Activated CD4-positive, alpha-beta T cell treated with anti-CD3 and anti-CD28 coated beads for 4 hours (primary cell): Measurements from ENCODE around the gene AGPAT1.
"Not testable (repeated sequence)": the region's sequence is repeated elsewhere in the genome, so short reads cannot be mapped to it uniquely, and the experiment has no call there.

Experiments used
- DNase-seq, 2 donors: peaks; one replicate each; pipeline ENCODE4 v3.0.0-alpha.2; 2020

AGPAT1 gene

DNA sequence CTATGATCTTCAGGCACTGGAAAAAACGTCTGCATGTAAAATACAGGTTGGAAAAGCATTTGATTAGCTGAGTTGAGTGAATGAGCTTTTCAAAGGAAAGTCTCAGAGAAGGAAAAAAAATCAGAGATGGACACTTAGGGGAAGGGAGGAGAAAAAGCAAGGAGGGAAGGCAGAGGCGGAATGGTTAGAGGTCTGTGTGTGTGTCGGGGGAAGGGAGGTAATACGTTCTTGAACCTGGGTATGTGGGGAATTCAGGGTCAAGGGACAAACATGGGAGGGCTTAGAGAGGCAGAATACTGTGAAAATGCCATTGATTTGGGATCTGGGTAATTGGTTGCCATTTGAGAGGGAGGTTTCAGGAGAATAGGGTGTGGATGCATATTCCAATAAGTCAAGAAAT is 29.2 kb downstream of the AGPAT1 start:
- DNase-seq = no peak

DNA sequence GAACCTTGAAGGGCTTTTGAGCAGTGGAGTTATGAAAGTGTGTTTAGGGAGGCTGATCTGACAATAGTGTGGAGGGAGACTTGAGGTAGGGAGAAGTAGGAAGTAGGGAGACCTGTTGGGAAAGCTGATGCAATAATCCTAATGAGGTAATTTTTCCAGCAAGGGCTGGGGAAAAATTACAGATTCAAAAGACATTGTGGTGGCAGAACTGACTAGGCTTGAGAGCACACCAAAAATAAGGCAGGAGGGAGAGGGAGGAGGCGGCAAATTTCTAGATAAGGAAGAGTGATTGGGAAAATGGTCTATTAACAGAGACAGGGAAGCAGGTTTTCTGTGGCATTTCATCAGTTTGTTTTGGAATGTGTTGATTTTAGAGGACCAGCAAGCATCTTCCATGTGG is 29.6 kb downstream of the AGPAT1 start:
- DNase-seq = no peak

DNA sequence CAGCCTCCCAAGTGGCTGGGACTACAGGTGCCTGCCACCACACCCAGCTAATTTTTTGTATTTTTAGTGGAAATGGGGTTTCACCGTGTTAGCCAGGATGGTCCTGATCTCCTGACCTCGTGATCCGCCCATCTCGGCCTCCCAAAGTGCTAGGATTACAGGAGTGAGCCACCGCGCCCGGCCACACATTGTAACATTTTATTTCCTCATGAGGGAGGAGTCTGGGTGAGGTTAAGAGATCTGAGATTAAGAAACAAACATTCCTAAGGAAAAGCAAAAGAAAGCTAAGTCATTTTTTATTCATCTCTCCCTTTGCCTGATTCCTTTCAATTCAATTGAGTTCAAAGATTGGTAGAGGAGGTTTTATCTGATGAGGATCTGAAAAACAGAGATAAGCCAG is 31.6 kb downstream of the AGPAT1 start:
- DNase-seq = not testable (repeated sequence)

DNA sequence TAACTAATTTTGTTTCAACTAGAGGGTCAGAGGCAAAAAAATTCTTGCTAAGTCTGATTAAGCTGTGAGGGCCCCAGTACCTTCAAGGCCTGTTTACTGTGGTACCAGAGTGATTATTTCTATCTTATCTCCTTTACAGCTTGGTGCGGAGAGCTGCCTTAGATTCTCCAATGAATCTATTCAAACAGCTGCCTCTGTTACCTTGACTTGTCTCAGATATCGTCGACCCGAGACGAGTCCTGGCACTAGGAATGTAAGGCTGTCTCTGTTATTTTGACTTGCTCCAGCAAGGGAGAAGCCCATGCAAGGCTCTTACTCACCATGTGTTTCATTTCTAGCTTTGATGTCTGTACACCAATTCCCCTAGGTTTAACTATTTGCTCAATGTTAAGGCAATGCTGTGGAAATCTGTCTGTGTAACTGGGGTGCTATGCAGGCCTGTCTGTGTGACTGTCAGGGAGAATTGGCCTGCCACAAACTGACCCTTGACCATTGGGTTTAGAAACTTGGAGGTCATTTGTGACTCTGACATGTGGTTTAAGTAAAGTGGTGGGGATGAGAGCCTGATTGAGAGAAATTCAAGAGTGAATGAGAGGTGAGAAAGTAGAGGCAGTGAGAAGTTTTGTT is 35.4 kb downstream of the AGPAT1 start:
- no peak for DNase-seq

DNA sequence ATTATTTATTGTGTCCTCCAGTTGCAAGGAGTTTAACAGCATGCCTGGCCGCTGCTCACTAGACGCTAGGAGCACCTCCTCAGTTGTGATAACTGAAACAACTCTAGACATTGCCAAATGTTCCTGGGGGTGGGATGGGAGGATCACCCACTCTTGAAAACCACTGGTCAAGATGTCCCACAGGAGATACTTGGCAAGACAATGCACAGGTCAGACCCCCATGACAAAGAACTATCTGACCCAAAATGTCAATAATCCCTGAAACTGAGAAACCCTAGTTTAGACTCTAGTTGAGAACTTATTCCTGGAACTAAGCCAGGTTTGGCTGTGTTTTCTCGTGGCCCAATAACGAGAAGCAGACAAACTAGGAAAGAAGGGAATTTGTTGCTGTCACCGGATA is 36.3 kb downstream of the AGPAT1 start:
- no peak for DNase-seq

DNA sequence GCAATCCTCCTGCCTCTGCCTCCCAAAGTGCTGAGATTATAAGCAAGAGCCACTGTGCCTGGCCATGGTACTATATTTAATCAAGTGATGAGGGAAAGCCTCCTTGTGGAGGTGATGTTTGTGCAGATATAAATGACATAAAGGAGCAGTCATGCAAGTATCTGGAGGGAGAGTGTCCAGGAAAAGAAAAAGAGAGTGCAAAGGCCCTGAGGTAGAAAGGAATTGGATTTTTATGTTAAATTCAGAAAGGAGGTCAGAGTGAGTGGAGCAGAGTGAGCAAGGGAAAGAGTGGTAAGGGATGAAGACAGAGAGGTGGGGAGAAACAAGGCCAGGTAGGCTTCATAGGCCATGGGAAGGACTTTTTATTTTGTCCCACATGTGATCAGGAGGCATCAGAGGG is 38.4 kb downstream of the AGPAT1 start:
- no peak for DNase-seq

DNA sequence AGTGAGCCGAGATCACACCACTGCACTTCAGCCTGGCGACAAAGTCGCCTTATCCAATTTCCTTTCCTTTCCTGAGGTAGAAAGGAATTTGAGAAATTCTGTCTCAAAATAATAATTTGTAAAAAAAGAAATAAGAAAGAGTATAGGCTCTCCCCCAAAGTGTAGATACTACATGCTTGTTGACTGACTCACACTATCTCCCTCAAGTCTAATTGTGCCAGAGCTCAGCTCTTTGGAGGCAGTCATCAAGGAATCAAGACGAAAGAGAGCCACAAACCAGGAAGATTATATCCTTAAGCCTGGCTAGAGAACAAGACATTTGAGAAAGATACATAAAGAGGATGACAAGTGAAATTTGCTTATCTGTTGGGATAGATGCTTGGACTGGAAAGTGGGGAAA is 42.1 kb downstream of the AGPAT1 start:
- DNase-seq = no peak

DNA sequence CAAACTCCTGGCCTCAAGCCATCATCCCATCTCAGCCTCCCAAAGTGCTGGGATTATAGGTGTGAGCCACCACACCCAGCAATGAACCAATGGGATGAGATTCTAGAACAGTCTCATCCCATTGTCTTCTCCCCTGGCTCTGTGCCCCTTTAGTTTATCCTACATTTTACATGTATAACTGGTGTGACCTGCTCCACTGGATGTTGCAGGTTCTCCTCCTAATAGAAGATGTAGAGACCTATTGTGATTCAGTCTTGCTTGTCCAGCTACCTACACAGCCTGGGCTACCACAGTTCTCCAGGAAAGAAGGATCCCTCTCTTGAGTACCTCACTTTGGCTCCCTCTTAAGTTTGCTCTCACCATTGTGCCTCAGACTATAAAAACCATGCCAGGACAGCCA is 43.8 kb downstream of the AGPAT1 start:
- no peak for DNase-seq

DNA sequence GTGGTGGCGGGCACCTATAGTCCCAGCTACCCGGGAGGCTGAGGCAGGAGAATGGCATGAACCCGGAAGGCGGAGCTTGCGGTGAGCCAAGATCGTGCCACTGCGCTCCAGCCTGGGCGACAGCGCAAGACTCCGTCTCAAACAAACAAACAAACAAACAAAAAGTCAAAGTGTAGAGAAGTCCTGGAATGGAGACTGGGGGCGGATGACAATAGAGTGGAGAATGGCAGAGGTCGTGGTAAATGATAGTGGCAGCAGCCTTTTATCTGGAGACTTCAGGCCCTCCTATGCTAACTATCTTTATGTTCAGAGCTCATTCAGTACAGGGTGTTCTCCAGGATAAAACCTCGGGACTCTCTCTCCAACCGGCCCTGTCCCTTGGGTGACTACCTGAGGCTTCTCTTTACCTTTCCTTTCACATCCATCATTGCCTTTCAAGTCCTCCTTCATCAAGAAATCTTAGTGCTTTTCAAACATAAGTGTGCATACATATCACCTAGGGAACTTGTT is 44.4 kb downstream of the AGPAT1 start:
- no peak for DNase-seq

DNA sequence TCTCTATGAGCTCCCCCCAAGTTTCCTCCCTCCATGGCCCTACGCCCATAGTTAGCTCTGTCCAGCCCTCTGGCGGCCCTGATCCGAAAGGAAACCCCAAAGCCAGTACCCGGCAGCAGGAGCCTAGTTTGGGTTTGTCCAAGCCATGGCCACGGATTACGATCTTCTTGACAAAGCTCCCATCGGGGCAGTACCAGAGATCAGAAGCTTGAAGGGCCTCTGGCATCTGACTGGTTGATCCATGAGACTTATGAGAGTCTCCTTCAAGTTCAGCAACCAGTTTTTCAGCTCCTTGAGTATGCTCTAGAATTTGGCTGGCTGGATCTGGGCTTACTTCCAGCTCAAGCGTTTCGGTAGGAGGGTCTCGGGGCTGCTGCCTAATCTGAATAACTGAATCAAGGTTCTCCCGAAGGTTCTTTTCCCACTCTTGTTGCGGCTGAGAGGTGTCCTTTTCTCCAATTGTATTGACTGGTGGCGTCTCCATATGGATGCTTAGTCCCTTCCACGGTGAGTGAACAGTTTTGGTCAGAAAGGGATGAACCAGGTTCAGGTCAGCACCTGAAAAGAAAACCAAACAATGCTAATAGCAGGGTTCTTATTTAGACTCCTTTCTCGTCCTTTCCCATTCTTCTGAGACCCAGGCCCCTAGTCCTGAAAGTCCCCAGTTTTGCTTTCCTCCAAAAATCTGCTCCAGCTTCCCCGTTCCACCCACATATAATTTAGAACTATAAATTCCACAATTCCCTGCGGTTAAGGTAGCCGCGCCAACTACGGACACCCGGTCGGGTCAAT is 46.4 kb downstream of the AGPAT1 start:
- no peak for DNase-seq

DNA sequence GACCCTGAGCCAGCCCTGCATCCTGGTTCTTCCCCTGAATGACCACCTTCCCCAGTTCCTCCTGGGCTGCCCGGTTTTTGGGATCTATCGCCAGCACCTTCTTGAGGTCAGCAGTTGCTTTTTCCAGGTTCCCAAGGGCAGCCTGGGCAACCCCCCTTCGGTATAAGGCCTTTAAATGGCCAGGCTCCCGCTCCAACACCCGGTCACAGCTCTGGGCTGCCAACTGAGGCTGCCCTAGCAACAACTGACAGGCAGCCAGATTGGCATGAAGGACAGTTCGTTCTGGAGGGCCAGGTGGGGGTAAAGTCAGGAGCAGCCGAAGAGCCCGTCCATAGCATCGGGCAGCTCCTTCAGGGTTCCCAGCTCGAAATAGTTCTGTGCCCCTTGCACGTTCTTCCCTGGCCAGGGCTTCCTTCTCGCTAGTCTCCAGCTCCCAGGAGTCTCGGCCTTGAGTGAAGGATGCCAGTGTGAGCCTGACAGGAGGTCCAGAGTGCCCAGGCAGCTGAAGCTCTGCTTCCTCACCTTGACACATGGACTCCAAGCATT is 47.1 kb downstream of the AGPAT1 start:
- no peak for DNase-seq

DNA sequence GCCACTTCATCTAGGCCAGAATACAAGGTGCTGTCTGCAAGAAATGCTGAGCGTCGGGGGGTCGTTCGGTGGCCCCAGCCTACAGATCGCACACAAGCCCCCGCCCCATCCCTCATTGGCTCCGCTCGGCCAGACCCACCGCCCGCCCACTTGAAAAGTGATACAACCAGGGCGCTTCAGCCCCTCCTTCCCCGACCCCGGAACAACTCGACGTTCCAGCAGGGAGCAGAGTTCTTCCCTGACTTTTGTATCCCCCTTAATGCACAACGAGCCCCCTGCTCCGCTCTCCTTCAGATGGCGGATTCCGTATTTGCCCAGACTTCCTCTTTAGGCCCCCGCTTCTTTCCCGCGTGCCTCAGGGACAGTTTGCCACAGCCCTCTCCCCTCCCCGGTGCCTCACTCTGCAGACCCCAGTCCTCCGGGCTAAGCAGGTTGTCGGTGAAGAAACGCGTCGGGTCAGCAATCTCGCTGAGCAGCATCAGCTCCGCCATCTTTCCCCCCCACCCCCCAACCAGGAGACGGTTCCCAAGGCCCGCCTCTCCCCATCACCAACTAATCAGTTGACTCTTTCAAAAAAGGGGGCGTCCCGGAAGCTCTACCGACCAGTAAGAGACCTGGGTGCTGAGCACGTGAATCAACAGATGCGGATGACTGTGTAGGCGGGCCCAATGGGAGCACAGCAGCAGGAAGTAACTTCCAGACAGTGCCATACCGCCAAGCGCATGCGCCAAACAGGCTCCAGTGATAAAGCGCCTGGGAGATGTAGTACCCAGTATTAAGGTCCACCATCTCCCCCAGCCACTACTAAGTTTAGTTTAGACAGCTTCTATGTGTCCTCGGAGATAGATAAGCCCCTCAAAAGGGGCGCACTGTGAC is 47.9 kb downstream of the AGPAT1 start, which contains the start of gene ATF6B:
TSS of gene ATF6B (minus strand) at position 530 of the 876 bp plus-strand sequence. CDS start at position 491, 39 bp downstream.
- DNase-seq = peak; percentile 96 to 99

DNA sequence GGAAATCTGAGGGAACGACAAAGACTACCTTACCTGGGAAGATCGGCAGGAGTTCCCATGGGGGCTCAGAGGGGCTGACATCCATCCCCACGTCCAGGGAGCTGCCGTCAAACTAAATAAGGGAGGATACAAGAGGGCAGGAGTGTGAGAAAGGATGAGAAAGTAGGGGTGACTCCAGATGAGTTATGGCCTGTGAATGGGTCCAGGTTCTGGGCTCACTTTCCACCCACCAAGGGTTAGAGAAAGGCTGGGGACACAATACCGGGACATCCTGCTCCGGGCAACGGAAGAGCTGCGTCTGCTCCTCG is 48.5 kb downstream of the AGPAT1 start:
- DNase-seq = no peak

DNA sequence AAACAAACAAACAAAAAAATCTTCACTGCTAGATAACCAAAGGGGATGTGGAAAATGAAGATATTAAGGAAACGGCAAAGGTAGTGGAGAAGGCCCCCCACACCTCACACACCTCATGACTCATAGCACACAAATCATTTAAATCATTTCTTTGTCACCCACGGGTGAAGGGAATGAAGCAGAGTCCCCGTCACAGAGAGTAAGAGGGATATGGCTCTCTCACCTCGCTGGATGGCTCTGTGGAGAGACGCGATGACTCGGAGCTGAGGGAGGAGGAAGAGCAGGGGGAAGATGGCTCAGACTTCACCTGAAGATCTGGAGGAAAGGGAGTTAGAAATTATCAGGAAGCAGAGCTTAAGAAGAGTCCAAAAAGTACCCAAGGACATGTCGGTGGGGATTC is 49.0 kb downstream of the AGPAT1 start:
- DNase-seq = no peak

DNA sequence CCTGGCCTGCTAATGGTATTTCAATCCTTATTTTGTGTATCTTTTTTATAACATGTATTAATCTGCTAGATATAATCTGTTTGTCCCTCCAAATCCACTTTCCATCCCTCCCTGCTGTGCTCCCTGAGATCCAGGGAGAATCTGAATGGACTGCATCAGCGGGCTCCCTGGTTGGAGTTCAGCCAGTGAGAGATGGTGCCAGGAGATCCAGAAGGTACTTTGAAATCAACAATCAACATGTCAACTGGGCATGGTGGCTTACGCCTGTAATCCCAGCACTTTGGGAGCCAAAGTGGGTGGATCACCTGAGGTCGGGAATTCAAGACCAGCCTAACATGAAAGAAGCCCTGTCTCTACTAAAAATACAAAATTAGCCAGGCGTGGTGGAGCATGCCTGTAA is 52.2 kb downstream of the AGPAT1 start:
- DNase-seq = no peak

DNA sequence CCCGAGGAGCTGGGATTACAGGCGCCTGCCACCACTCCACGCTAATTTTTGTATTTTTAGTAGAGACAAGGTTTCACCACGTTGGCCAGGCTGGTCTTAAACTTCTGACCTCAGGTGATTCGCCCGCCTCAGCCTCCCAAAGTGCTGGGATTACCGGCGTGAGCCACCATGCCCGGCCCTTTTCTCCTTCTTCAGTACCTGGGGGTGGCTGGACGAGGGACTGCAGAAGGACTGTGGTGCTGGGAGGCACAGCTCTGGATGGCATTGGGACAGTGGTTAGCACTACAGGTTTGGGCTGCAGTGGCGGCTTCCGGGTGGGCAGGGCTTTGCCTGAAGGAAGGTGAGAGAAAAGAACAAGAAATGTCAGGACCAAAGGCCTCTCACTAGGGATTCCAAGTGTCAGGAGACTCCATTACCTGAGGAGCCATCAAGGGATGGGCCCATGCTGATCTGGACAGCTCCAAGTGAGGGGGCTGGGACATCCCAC is 55.3 kb downstream of the AGPAT1 start:
- DNase-seq = no peak

DNA sequence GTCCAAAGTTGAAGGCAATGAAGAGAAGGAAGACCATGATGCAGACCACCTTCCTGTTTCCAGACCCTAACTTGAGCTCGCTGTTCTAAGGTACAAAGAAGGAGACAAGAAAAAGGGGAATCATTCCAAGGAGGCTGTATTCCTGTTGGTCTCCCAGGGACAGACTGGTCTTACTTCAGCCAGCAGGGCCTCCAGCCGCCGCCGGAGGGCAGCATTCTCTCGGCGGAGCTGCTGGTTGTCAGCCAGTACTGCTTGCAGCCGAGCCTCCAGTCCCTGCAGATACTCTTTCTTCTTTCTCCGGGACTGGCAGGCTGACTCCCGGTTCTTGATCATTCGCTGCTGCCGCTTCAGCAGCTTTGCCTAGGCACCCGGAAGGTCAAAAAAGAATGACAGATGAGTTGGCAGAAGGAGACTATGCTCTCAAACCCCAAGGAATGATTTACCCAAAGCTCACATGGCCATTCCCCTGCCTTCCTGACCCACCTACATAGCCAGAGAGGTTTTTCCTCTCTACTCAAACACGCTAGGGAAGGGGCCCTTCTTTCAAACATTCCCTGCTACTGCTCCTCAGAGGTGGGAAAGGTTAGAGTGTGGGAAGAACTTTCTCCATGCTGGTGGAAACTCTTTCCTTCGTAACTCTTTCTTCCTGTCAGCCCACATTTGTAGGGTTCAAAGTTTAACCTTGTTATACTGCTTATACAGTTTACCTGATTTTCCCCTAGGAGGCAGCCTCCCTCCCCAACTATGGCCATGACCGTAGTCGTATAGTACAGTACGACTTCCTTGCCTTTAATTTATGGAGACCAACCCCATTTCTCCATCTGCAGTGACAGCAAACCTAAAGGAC is 56.9 kb downstream of the AGPAT1 start:
- DNase-seq = peak; percentile 55 to 60
